Breast epithelium (tissue), 3 donors: ENCODE results near the gene SERPINC1.

Experiments
- POLR2A ChIP-seq: fragments of 450-650 bp; IDR thresholded peaks from one replicate; pipeline ENCODE4 v1.6.1; 2016; ENCODE audit warnings: antibody characterized with exemption, mild to moderate bottlenecking, moderate library complexity
- POLR2AphosphoS5 ChIP-seq, 3 donors: sonication (generic); formaldehyde crosslinking; IDR thresholded peaks; one replicate each; pipeline ENCODE4 v1.6.1; 2017; ENCODE audit warnings: antibody characterized with exemption in 3 of 3

- TF ChIP-seq POLR2A, result no peak
- no peak for TF ChIP-seq POLR2AphosphoS5 (IDR thresholded peaks at IDR 0.05)
These were observed 30.1 kb downstream of the SERPINC1 start for GRCh38 chr1:173886746-173887611.
